ENCODE data around the gene SORBS1. TPM values are rescaled to one million over a fixed set of nuclear protein-coding genes. Genes with fewer than 3 reads are reported as not detected.

The SORBS1 gene
- polyA plus RNA-seq, 1 experiment: 0.40 TPM

GRCh38 chr10:95377950-95378349 lies 183.2 kb downstream of the SORBS1 start:
- POLR2A ChIA-PET: no interaction called here
- Histone ChIP-seq H3K4me3 (ENCODE audit: low read depth, low read length) (no peak overlapping the region), H3K27me3 (ENCODE audit: control insufficient read depth, insufficient read depth, low read length) (peaks cover 16% of the 10 kb centered on the region), H3K27ac (ENCODE audit: low read depth, low read length) (no peak overlapping the region), H3K9me3 (ENCODE audit: control insufficient read depth, insufficient read depth, low read length) (no peaks in the 10 kb centered on the region)
- CTCF ChIA-PET: interaction anchor here (0.6 to 7.8 kb wide), 3 partner anchors 13 to 169 kb away, joined by 4 to 83 read pairs (median 5); no protein-coding TSS in a partner anchor
- no peak for TF ChIP-seq CTCF (IDR thresholded peaks at IDR 0.05; ENCODE audit: low read depth, low read length)
- no peak for DNase-seq (ENCODE audit: low read depth, low spot score)

- ChIA-PET CTCF (interaction anchor here (0.7 to 7.8 kb wide), 21 partner anchors 9 to 465 kb away, joined by 3 to 83 read pairs (median 7); no protein-coding TSS in a partner anchor), POLR2A (no interaction called here)
- DNase-seq (ENCODE audit: low read depth, low spot score): no peak
- H3K4me3 ChIP-seq (ENCODE audit: low read depth, low read length): no peak overlapping the region
- peaks cover 22% of the 10 kb centered on the region for H3K27me3 ChIP-seq (ENCODE audit: control insufficient read depth, insufficient read depth, low read length)
- TF ChIP-seq CTCF (IDR thresholded peaks at IDR 0.05; ENCODE audit: low read depth, low read length): no peak
- no peak overlapping the region for H3K27ac ChIP-seq (ENCODE audit: low read depth, low read length)
- H3K9me3 ChIP-seq (ENCODE audit: control insufficient read depth, insufficient read depth, low read length): no peaks in the 10 kb centered on the region
Measured at GRCh38 chr10:95375418-95375817, 185.8 kb downstream of the SORBS1 start.

- Histone ChIP-seq H3K9me3 (ENCODE audit: control insufficient read depth, insufficient read depth, low read length) (no peaks in the 10 kb centered on the region), H3K27ac (ENCODE audit: low read depth, low read length) (no peak overlapping the region), H3K27me3 (ENCODE audit: control insufficient read depth, insufficient read depth, low read length) (peaks cover 21% of the 10 kb centered on the region), H3K4me3 (ENCODE audit: low read depth, low read length) (no peak overlapping the region)
- POLR2A ChIA-PET: no interaction called here
- peak; percentile 70 for TF ChIP-seq CTCF (IDR thresholded peaks at IDR 0.05; ENCODE audit: low read depth, low read length)
- CTCF ChIA-PET: interaction anchor here (0.6 to 7.8 kb wide), 35 partner anchors 9 to 747 kb away, joined by 3 to 83 read pairs (median 4); partner anchors contain the start of gene TCTN3
- DNase-seq (ENCODE audit: low read depth, low spot score): peak; percentile 10
Measured at GRCh38 chr10:95374597-95375209, 186.5 kb downstream of the SORBS1 start.

GRCh38 chr10:95373660-95374059 lies 187.5 kb downstream of the SORBS1 start:
- H3K27me3 ChIP-seq (ENCODE audit: control insufficient read depth, insufficient read depth, low read length): peaks cover 29% of the 10 kb centered on the region
- no peak for DNase-seq (ENCODE audit: low read depth, low spot score)
- TF ChIP-seq CTCF (IDR thresholded peaks at IDR 0.05; ENCODE audit: low read depth, low read length): no peak
- POLR2A ChIA-PET: no interaction called here
- H3K27ac ChIP-seq (ENCODE audit: low read depth, low read length): no peak overlapping the region
- H3K9me3 ChIP-seq (ENCODE audit: control insufficient read depth, insufficient read depth, low read length): no peaks in the 10 kb centered on the region
- no peak overlapping the region for H3K4me3 ChIP-seq (ENCODE audit: low read depth, low read length)
- CTCF ChIA-PET: interaction anchor here (0.6 to 7.8 kb wide), 36 partner anchors 9 to 746 kb away, joined by 3 to 83 read pairs (median 4); partner anchors contain the start of gene TCTN3

DNA sequence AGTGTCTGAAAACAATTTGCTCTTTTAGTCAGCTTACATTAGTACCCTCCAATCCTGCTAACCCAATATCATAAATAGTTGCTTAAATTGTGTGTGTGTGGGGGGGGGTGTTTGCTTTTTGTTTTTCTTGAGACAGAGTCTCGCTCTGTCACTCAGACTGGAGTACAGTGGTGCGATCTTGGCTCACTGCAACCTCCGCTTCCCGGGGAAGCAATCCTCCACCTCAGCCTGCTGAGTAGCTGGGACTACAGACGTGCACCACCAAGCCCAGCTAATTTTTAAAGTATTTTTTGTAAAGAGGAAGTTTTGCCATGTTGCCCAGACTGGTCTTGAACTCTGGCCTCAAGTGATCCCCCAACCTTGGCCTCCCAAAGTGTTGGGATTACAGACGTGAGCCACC lies 196.8 kb downstream of the SORBS1 start:
- Histone ChIP-seq H3K9me3 (ENCODE audit: control insufficient read depth, insufficient read depth, low read length) (no peaks in the 10 kb centered on the region), H3K27ac (ENCODE audit: low read depth, low read length) (no peak overlapping the region), H3K4me3 (ENCODE audit: low read depth, low read length) (no peak overlapping the region), H3K27me3 (ENCODE audit: control insufficient read depth, insufficient read depth, low read length) (peaks cover 14% of the 10 kb centered on the region)
- CTCF ChIA-PET: interaction anchor here (0.5 to 16.5 kb wide), 23 partner anchors 9 to 1218 kb away, joined by 3 to 507 read pairs (median 6); no protein-coding TSS in a partner anchor
- POLR2A ChIA-PET: no interaction called here
- DNase-seq (ENCODE audit: low read depth, low spot score): no peak
- TF ChIP-seq CTCF (IDR thresholded peaks at IDR 0.05; ENCODE audit: low read depth, low read length): no peak
